BLaER1 treated with 17β-estradiol and CSF1 and Interleukin-3, amounts not matched to agents 10 nM and 100 nM (cell line): ENCODE results near the gene ALPK1.

ENCODE experiments used
- H3K27ac ChIP-seq, 11 experiments: shearing (Covaris generic); formaldehyde crosslinking; 2 replicates each; pipeline ENCODE4 v1.8.1; 2022
- H3K27me3 ChIP-seq, 11 experiments: shearing (Covaris generic); formaldehyde crosslinking; 2 replicates each; pipeline ENCODE4 v1.8.1; 2022
- H3K36me3 ChIP-seq, 11 experiments: shearing (Covaris generic); formaldehyde crosslinking; 2 replicates each; pipeline ENCODE4 v1.8.1; 2022
- H3K4me1 ChIP-seq, 10 experiments: shearing (Covaris generic); formaldehyde crosslinking; 2 replicates each; pipeline ENCODE4 v1.8.1; 2022
- H3K4me2 ChIP-seq, 11 experiments: shearing (Covaris generic); formaldehyde crosslinking; 2 replicates each; pipeline ENCODE4 v1.8.1; 2022
- H3K4me3 ChIP-seq, 10 experiments: shearing (Covaris generic); formaldehyde crosslinking; 2 replicates each; pipeline ENCODE4 v1.8.1; 2022
- H3K9ac ChIP-seq, 11 experiments: shearing (Covaris generic); formaldehyde crosslinking; 2 replicates each; pipeline ENCODE4 v1.8.1; 2022
- H3K9me3 ChIP-seq, 11 experiments: shearing (Covaris generic); formaldehyde crosslinking; replicated peaks in 1 of 11; 2 replicates each; pipeline ENCODE4 v1.8.1; 2022
- H4K20me1 ChIP-seq, 11 experiments: shearing (Covaris generic); formaldehyde crosslinking; 2 replicates each; pipeline ENCODE4 v1.8.1; 2022
- Cebpa-rat ChIP-seq, 11 experiments: shearing (Covaris generic); IDR thresholded peaks; 2 replicates each; pipeline ENCODE4 v1.8.1; 2022

Gene ALPK1

GRCh38 chr4:112379306-112379705 is 82.1 kb downstream of the ALPK1 start:
- Histone ChIP-seq H3K36me3 (peaks cover 0 to 70% (median 0%) of the 10 kb centered on the region in 11 experiments; a peak in 5 of 22 replicates), H3K4me1 (peaks cover 11 to 58% (median 43%) of the 10 kb centered on the region in 10 experiments; a peak in 19 of 20 replicates), H3K27me3 (no peaks in the 10 kb centered on the region), H3K4me3 (no peak overlapping the region), H3K27ac (no peak overlapping the region), H3K9me3 (peaks cover 0 to 13% (median 10%) of the 10 kb centered on the region in 11 experiments; a peak in 18 of 22 replicates), H3K4me2 (peak overlapping the region in 8 of 11 experiments; percentile 9 to 90 (median 82); a peak in 13 of 22 replicates), H3K9ac (no peak overlapping the region), H4K20me1 (peaks cover 0 to 5% (median 0%) of the 10 kb centered on the region in 11 experiments; a peak in 2 of 22 replicates)
- TF ChIP-seq Cebpa-rat (IDR thresholded peaks at IDR 0.05): no peak

GRCh38 chr4:112381996-112382692 is 85.0 kb downstream of the ALPK1 start:
- Histone ChIP-seq H3K9me3 (0 out of 22 replicates have a peak, but pooled peaks cover 0 to 3% (median 0%) of the 10 kb centered on the region in 11 experiments), H3K4me3 (no peak overlapping the region), H3K4me1 (peaks cover 7 to 40% (median 27%) of the 10 kb centered on the region in 10 experiments; a peak in 19 of 20 replicates), H3K9ac (no peak overlapping the region), H3K27me3 (no peaks in the 10 kb centered on the region), H3K27ac (no peak overlapping the region), H3K36me3 (peaks cover 0 to 94% (median 0%) of the 10 kb centered on the region in 11 experiments; a peak in 5 of 22 replicates), H4K20me1 (peaks cover 0 to 3% (median 0%) of the 10 kb centered on the region in 11 experiments; a peak in 2 of 22 replicates), H3K4me2 (no peak overlapping the region)
- no peak for TF ChIP-seq Cebpa-rat (IDR thresholded peaks at IDR 0.05)

GRCh38 chr4:112386071-112386470 is 88.9 kb downstream of the ALPK1 start:
- no peaks in the 10 kb centered on the region for H3K9me3 ChIP-seq
- no peak overlapping the region for H3K4me3 ChIP-seq
- H4K20me1 ChIP-seq: no peaks in the 10 kb centered on the region
- TF ChIP-seq Cebpa-rat (IDR thresholded peaks at IDR 0.05): no peak
- H3K27me3 ChIP-seq: no peaks in the 10 kb centered on the region
- H3K27ac ChIP-seq: no peak overlapping the region
- peaks cover 0 to under 1% (median 0%) of the 10 kb centered on the region in 10 experiments; a peak in 2 of 20 replicates for H3K4me1 ChIP-seq
- H3K9ac ChIP-seq: no peak overlapping the region
- peaks cover 0 to 73% (median 0%) of the 10 kb centered on the region in 11 experiments; a peak in 5 of 22 replicates for H3K36me3 ChIP-seq
- H3K4me2 ChIP-seq: no peak overlapping the region

GRCh38 chr4:112402098-112402497 is 104.9 kb downstream of the ALPK1 start:
- H3K4me2 ChIP-seq: no peak overlapping the region
- H3K27ac ChIP-seq: no peak overlapping the region
- no peaks in the 10 kb centered on the region for H4K20me1 ChIP-seq
- no peaks in the 10 kb centered on the region for H3K27me3 ChIP-seq
- H3K4me3 ChIP-seq: no peak overlapping the region
- no peak overlapping the region for H3K9ac ChIP-seq
- H3K4me1 ChIP-seq: peaks cover 0 to 7% (median 0%) of the 10 kb centered on the region in 10 experiments; a peak in 1 of 20 replicates
- peaks cover 0 to 35% (median 0%) of the 10 kb centered on the region in 11 experiments; a peak in 2 of 22 replicates for H3K36me3 ChIP-seq
- TF ChIP-seq Cebpa-rat (IDR thresholded peaks at IDR 0.05): no peak
- 0 out of 22 replicates have a peak, but pooled peaks cover 0 to 5% (median 0%) of the 10 kb centered on the region in 11 experiments for H3K9me3 ChIP-seq

- TF ChIP-seq Cebpa-rat (IDR thresholded peaks at IDR 0.05): no peak
- Histone ChIP-seq H3K4me2 (no peak overlapping the region), H4K20me1 (no peaks in the 10 kb centered on the region), H3K9ac (no peak overlapping the region), H3K9me3 (0 out of 22 replicates have a peak, but pooled peaks cover 0 to 5% (median 0%) of the 10 kb centered on the region in 11 experiments), H3K4me3 (no peak overlapping the region), H3K4me1 (peaks cover 0 to 7% (median 0%) of the 10 kb centered on the region in 10 experiments; a peak in 1 of 20 replicates), H3K27me3 (no peaks in the 10 kb centered on the region), H3K27ac (no peak overlapping the region), H3K36me3 (peaks cover 0 to 30% (median 0%) of the 10 kb centered on the region in 11 experiments; a peak in 2 of 22 replicates)
Observed at GRCh38 chr4:112403101-112403945, 106.2 kb downstream of the ALPK1 start.

GRCh38 chr4:112410364-112410763 is 113.2 kb downstream of the ALPK1 start:
- Histone ChIP-seq H3K9ac (no peak overlapping the region), H3K9me3 (peaks cover 0 to 6% (median 0%) of the 10 kb centered on the region in 11 experiments; a peak in 1 of 22 replicates), H3K27ac (no peak overlapping the region), H3K4me2 (no peak overlapping the region), H3K36me3 (peaks cover 0 to 51% (median 0%) of the 10 kb centered on the region in 11 experiments; a peak in 5 of 22 replicates), H3K27me3 (no peaks in the 10 kb centered on the region), H4K20me1 (no peaks in the 10 kb centered on the region), H3K4me3 (no peak overlapping the region), H3K4me1 (no peaks in the 10 kb centered on the region)
- TF ChIP-seq Cebpa-rat (IDR thresholded peaks at IDR 0.05): no peak

- no peak overlapping the region for H3K4me3 ChIP-seq
Observed at GRCh38 chr4:112410804-112411203, 113.6 kb downstream of the ALPK1 start.

GRCh38 chr4:112411781-112412550 is 114.8 kb downstream of the ALPK1 start:
- Histone ChIP-seq H3K4me2 (no peak overlapping the region), H3K4me1 (no peaks in the 10 kb centered on the region), H3K27me3 (no peaks in the 10 kb centered on the region), H3K9ac (no peak overlapping the region), H3K36me3 (peaks cover 0 to 46% (median 0%) of the 10 kb centered on the region in 11 experiments; a peak in 5 of 22 replicates), H3K4me3 (no peak overlapping the region), H3K9me3 (peaks cover 7 to 21% (median 10%) of the 10 kb centered on the region in 11 experiments; a peak in 14 of 22 replicates), H3K27ac (no peak overlapping the region), H4K20me1 (no peaks in the 10 kb centered on the region)
- no peak for TF ChIP-seq Cebpa-rat (IDR thresholded peaks at IDR 0.05)

More at GRCh38 chr4:112410804-112411203, 113.6 kb downstream of the ALPK1 start:
- H3K4me2 ChIP-seq: no peak overlapping the region
- no peaks in the 10 kb centered on the region for H3K4me1 ChIP-seq
- peaks cover 0 to 9% (median 0%) of the 10 kb centered on the region in 11 experiments; a peak in 3 of 22 replicates for H3K9me3 ChIP-seq
- peaks cover 0 to 49% (median 0%) of the 10 kb centered on the region in 11 experiments; a peak in 5 of 22 replicates for H3K36me3 ChIP-seq
- no peak for TF ChIP-seq Cebpa-rat (IDR thresholded peaks at IDR 0.05)
- H3K9ac ChIP-seq: no peak overlapping the region
- H4K20me1 ChIP-seq: no peaks in the 10 kb centered on the region
- H3K27me3 ChIP-seq: no peaks in the 10 kb centered on the region
- no peak overlapping the region for H3K27ac ChIP-seq
